Parathyroid adenoma (tissue), 2 donors: ENCODE results near the gene PPP2R5E.
"Not testable (repeated sequence)": the region's sequence is repeated elsewhere in the genome, so short reads cannot be mapped to it uniquely, and the experiment has no call there.

Experiments used
- H2AFZ ChIP-seq: fragments of 300-600 bp; sonication (generic); one replicate; pipeline ENCODE4 v1.7.0; 2017; ENCODE audit warnings: antibody characterized with exemption, mild to moderate bottlenecking
- H3K27ac ChIP-seq: fragments of 300-600 bp; sonication (generic); one replicate; pipeline ENCODE4 v1.7.0; 2017
- H3K27me3 ChIP-seq: fragments of 300-600 bp; sonication (generic); one replicate; pipeline ENCODE4 v1.7.0; 2017; ENCODE audit warnings: low read length; ENCODE audit not compliant: control insufficient read depth, insufficient read depth
- H3K36me3 ChIP-seq: fragments of 300-600 bp; sonication (generic); one replicate; pipeline ENCODE4 v1.7.0; 2017; ENCODE audit warnings: low read length; ENCODE audit not compliant: control insufficient read depth, insufficient read depth
- H3K4me1 ChIP-seq: fragments of 300-600 bp; sonication (generic); one replicate; pipeline ENCODE4 v1.7.0; 2017; ENCODE audit warnings: control low read depth
- H3K4me2 ChIP-seq: fragments of 300-600 bp; sonication (generic); one replicate; pipeline ENCODE4 v1.7.0; 2017; ENCODE audit warnings: low read length
- H3K4me3 ChIP-seq: fragments of 300-600 bp; sonication (generic); one replicate; pipeline ENCODE4 v1.7.0; 2017; ENCODE audit warnings: low read depth, low read length
- H3K79me2 ChIP-seq: fragments of 300-600 bp; sonication (generic); one replicate; pipeline ENCODE4 v1.7.0; 2017; ENCODE audit warnings: control low read depth
- H3K9ac ChIP-seq: fragments of 300-600 bp; sonication (generic); one replicate; pipeline ENCODE4 v1.7.0; 2017; ENCODE audit warnings: mild to moderate bottlenecking
- H3K9me3 ChIP-seq: fragments of 300-600 bp; sonication (generic); one replicate; pipeline ENCODE4 v1.7.0; 2017; ENCODE audit warnings: low read length; ENCODE audit not compliant: control insufficient read depth
- TF ChIP-seq, protein P1 (sequence below): fragments of 300-600 bp; sonication (generic); IDR thresholded peaks from one replicate; pipeline ENCODE4 v1.7.0; 2017; ENCODE audit warnings: antibody characterized with exemption, mild to moderate bottlenecking
- donor health status: primary hyperparathyroidism.

The PPP2R5E gene

GRCh38 chr14:63524537-63525155, 18.5 kb downstream of the PPP2R5E start:
- no peak overlapping the region for H3K27ac ChIP-seq
- no peaks in the 10 kb centered on the region for H3K27me3 ChIP-seq
- H2AFZ ChIP-seq: no peak overlapping the region
- H3K4me2 ChIP-seq: no peak overlapping the region
- no peaks in the 10 kb centered on the region for H3K36me3 ChIP-seq
- H3K4me3 ChIP-seq: no peak overlapping the region
- peaks cover 56% of the 10 kb centered on the region for H3K79me2 ChIP-seq
- TF ChIP-seq, protein P1, sequence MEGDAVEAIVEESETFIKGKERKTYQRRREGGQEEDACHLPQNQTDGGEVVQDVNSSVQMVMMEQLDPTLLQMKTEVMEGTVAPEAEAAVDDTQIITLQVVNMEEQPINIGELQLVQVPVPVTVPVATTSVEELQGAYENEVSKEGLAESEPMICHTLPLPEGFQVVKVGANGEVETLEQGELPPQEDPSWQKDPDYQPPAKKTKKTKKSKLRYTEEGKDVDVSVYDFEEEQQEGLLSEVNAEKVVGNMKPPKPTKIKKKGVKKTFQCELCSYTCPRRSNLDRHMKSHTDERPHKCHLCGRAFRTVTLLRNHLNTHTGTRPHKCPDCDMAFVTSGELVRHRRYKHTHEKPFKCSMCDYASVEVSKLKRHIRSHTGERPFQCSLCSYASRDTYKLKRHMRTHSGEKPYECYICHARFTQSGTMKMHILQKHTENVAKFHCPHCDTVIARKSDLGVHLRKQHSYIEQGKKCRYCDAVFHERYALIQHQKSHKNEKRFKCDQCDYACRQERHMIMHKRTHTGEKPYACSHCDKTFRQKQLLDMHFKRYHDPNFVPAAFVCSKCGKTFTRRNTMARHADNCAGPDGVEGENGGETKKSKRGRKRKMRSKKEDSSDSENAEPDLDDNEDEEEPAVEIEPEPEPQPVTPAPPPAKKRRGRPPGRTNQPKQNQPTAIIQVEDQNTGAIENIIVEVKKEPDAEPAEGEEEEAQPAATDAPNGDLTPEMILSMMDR: no peak
- no peak overlapping the region for H3K9ac ChIP-seq
- H3K9me3 ChIP-seq: no peaks in the 10 kb centered on the region
- peaks cover 7% of the 10 kb centered on the region for H3K4me1 ChIP-seq

- H3K27ac ChIP-seq: no peak overlapping the region
- H3K4me2 ChIP-seq: no peak overlapping the region
- no peak overlapping the region for H3K4me3 ChIP-seq
- TF ChIP-seq, protein P1: no peak
- no peaks in the 10 kb centered on the region for H3K36me3 ChIP-seq
- H3K27me3 ChIP-seq: no peaks in the 10 kb centered on the region
- no peaks in the 10 kb centered on the region for H3K9me3 ChIP-seq
- H3K4me1 ChIP-seq: peaks cover 7% of the 10 kb centered on the region
- peaks cover 56% of the 10 kb centered on the region for H3K79me2 ChIP-seq
- H2AFZ ChIP-seq: no peak overlapping the region
- H3K9ac ChIP-seq: no peak overlapping the region
Observed at GRCh38 chr14:63523735-63524426, 19.3 kb downstream of the PPP2R5E start.

DNA sequence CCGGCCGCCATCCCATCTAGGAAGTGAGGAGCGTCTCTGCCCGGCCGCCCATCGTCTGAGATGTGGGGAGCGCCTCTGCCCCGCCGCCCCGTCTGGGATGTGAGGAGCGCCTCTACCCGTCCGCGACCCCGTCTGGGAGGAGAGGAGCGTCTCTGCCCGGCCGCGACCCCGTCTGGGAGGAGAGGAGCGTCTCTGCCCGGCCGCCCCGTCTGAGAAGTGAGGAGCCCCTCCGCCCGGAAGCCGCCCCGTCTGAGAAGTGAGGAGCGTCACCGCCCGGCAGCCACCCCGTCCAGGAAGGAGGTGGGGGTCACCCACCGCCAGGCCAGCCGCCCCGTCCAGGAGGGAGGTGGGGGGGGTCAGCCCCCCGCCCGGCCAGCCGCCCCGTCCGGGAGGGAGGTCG, 20.7 kb downstream of the PPP2R5E start:
- H3K4me1 ChIP-seq, H3K4me2 ChIP-seq, H3K27me3 ChIP-seq, H3K9ac ChIP-seq, H3K27ac ChIP-seq, H3K4me3 ChIP-seq, H2AFZ ChIP-seq, H3K9me3 ChIP-seq, H3K36me3 ChIP-seq: not testable (repeated sequence)
- peaks cover 60% of the 10 kb centered on the region for H3K79me2 ChIP-seq

DNA sequence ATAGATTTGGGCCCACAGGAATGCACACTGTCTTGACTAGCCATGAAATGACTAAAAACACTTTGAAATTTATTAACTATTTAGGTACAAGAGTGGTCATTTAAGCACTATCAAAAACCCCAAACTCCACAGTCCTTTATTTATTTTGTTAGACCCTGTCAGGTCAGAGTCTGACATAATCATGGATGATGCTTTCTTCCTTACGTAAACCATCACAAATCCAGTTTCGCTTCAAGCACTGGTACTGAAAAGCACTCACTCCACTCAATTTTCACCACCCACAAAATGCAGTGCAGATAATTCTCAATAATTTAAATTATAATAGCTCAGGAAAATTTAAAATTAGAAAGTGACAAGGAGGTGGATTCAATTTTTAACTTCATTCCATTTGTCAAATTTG, 25.8 kb downstream of the PPP2R5E start:
- Histone ChIP-seq H3K27ac (no peak overlapping the region), H3K9me3 (no peaks in the 10 kb centered on the region), H2AFZ (no peak overlapping the region), H3K79me2 (peaks cover 29% of the 10 kb centered on the region), H3K4me1 (peaks cover 5% of the 10 kb centered on the region), H3K36me3 (no peaks in the 10 kb centered on the region), H3K4me3 (no peak overlapping the region), H3K9ac (no peak overlapping the region), H3K4me2 (no peak overlapping the region), H3K27me3 (no peaks in the 10 kb centered on the region)
- TF ChIP-seq, protein P1: no peak

DNA sequence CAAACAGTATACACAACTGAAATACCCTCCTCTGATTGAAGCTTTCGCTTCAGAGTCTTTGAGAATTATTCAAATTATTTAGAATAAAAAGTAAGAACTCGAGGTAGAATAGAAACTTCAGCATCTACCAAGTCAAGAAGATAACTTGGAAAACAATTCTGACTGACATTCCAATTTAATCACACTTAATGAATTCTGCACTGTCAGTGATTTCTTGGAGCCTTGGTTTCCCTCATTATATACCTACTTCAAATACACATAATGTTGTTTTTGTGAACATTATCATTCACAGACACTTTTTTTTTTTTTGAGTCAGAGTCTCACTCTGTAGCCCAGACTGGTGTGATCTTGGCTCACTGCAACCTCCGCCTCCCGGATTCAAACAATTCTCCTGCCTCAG, 27.9 kb downstream of the PPP2R5E start:
- Histone ChIP-seq H3K4me1 (peaks cover 5% of the 10 kb centered on the region), H3K9ac (no peak overlapping the region), H3K36me3 (no peaks in the 10 kb centered on the region), H3K4me2 (no peak overlapping the region), H3K79me2 (peaks cover 34% of the 10 kb centered on the region), H3K27me3 (no peaks in the 10 kb centered on the region), H2AFZ (no peak overlapping the region), H3K9me3 (no peaks in the 10 kb centered on the region), H3K27ac (no peak overlapping the region), H3K4me3 (no peak overlapping the region)
- TF ChIP-seq, protein P1: no peak
